Endothelial cell of coronary artery (primary cell): ENCODE results near the gene CCDC146. TPM values are rescaled to one million over a fixed set of nuclear protein-coding genes. Genes with fewer than 3 reads are reported as not detected.

Experiments used
- total RNA-seq: library from RNA; depleted of rRNA; stranded (reverse); fragments of >200 nt; gene quantifications from 2 replicates; pipeline ENCODE4 v1.2.3, GENCODE V29; 2014

Gene CCDC146
- 1.1 and 1.4 TPM in 2 replicates for total RNA-seq

GRCh38 chr7:77121860-77122681 is at the start of gene CCDC146:
Gene CCDC146, plus strand, starts transcription at chr7:77122615. Its CDS starts 45,054 bp downstream, at chr7:77167669.

GRCh38 chr7:77199013-77199966 is 76.9 kb downstream of the CCDC146 start, which contains the start of gene FGL2:
Gene FGL2, minus strand, starts transcription at chr7:77199819. Its CDS starts 26 bp downstream, at chr7:77199793.

Other genes starting within 250 kb of the CCDC146 start
- gene SPDYE17, start 90.3 kb upstream of the CCDC146 start, total RNA-seq: not detected in 2 replicates
- gene SPDYE18, start 60.1 kb upstream of the CCDC146 start, total RNA-seq: 0.09 and 0.28 TPM in 2 replicates
- gene FGL2, start 77.2 kb downstream of the CCDC146 start, total RNA-seq: 0.27 and 3.1 TPM in 2 replicates